Epithelial cell of proximal tubule (primary cell): ENCODE data around the gene CSKMT. TPM values are rescaled to one million over a fixed set of nuclear protein-coding genes. Genes with fewer than 3 reads are reported as not detected.
A peak's percentile ranks its signal among the peaks of the same experiment; 100 is the strongest.
"Not testable (repeated sequence)": the region's sequence is repeated elsewhere in the genome, so short reads cannot be mapped to it uniquely, and the experiment has no call there.

ENCODE experiments used
- DNase-seq: peaks from one replicate; pipeline ENCODE4 v3.0.0-alpha.2; 2011; ENCODE audit warnings: low read depth
- H3K4me3 ChIP-seq: 2 replicates; pipeline ENCODE4 v1.5.1; 2011; ENCODE audit warnings: low read depth, mild to moderate bottlenecking, low read length
- CTCF ChIP-seq: conservative IDR thresholded peaks from 2 replicates; pipeline ENCODE4 v1.5.1; 2012; ENCODE audit warnings: low read depth, mild to moderate bottlenecking, low read length
- total RNA-seq: library from RNA; depleted of rRNA; stranded (reverse); fragments of >200 nt; gene quantifications from 2 replicates; pipeline ENCODE4 v1.2.3, GENCODE V29; 2015

The CSKMT gene
- total RNA-seq, 1 donor from 2014 or later = 21.0 TPM

- no peak within 1 kb of the TSS for H3K4me3 ChIP-seq
- no peak for DNase-seq
- TF ChIP-seq CTCF = no peak
Observed at GRCh38 chr11:62689421-62690183, 24.5 kb downstream of the CSKMT start, which contains the start of gene LRRN4CL. Gene LRRN4CL, minus strand, starts transcription at chr11:62689530. Its CDS starts 1,022 bp downstream, at chr11:62688508.

- not testable (repeated sequence) for H3K4me3 ChIP-seq, DNase-seq
Observed at GRCh38 chr11:62693624-62694023, 28.5 kb downstream of the CSKMT start.

- TF ChIP-seq CTCF = peak; percentile 84
- no peak overlapping the region for H3K4me3 ChIP-seq
- DNase-seq = no peak
Observed at GRCh38 chr11:62694455-62695167, 29.5 kb downstream of the CSKMT start.

- TF ChIP-seq CTCF = no peak
- no peak overlapping the region for H3K4me3 ChIP-seq
- no peak for DNase-seq
Observed at GRCh38 chr11:62702246-62702645, 37.1 kb downstream of the CSKMT start.

GRCh38 chr11:62703921-62704320 is 38.8 kb downstream of the CSKMT start:
- DNase-seq, H3K4me3 ChIP-seq: not testable (repeated sequence)

GRCh38 chr11:62705413-62705812 is 40.3 kb downstream of the CSKMT start:
- no peak for DNase-seq
- TF ChIP-seq CTCF = peak; percentile 20
- peak overlapping the region; percentile 77 for H3K4me3 ChIP-seq

GRCh38 chr11:62705880-62706849 is 41.1 kb downstream of the CSKMT start:
- no peak for TF ChIP-seq CTCF
- H3K4me3 ChIP-seq = peak overlapping the region; percentile 77
- no peak for DNase-seq
